ENCODE data around the gene CD320. TPM values are rescaled to one million over a fixed set of nuclear protein-coding genes. Genes with fewer than 3 reads are reported as not detected.
"Not testable (repeated sequence)": the region's sequence is repeated elsewhere in the genome, so short reads cannot be mapped to it uniquely, and the experiment has no call there.

The CD320 gene
- total and polyA plus RNA-seq, 4 donors = 19.1 to 55.6 (median 46.2) TPM

DNA sequence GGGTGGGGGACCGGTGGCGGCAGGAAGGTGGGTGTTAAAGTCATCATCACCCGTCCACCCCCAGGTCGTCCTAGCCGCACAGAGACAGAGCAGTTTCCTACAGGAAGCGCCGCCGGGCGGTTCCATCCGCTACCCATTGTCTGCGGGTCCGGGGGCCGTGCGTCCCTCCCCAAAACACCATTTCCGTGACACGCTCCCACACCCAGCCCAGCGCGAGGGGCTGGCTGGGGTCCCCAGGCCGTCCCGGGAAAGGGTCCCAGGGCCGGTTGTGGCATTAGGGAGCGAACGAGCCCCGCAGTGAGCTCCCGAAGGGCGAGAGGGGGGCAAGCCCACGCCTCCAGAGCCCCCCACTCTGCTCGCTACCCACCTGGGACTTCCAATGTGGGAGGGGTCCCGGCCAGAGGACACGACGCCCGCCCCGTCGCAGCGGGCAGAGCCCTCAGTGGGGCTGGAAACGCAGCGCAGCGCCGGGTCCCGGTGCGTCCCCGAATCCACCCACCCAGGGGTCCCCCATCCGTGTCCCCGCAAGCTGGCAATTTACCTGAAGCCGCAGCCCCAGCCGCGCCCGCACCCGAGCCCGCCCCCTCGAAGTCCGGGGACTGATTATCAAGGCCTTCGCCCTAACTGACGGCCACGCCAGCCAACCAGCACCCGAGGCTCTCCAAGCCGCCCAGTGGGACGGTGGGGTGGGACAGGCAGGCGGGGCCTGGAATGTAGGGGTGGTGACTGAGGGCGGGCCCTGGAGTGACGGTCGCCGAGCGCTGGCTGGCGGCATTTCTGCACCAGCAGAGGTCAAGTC, 34.7 kb upstream of the CD320 start, which contains the start of gene KANK3:
Gene KANK3 (minus strand): TSS at position 579 of the 799 bp plus-strand sequence. CDS start 5,434 bp downstream, outside the sequence.
- no peak within 1 kb of the TSS for H3K9ac ChIP-seq (ENCODE audit: insufficient read depth in 1 of 2, low read length in 2 of 2)
- DNase-seq = peak; percentile 88 to 94 (median 91)
- TF ChIP-seq, protein P1, sequence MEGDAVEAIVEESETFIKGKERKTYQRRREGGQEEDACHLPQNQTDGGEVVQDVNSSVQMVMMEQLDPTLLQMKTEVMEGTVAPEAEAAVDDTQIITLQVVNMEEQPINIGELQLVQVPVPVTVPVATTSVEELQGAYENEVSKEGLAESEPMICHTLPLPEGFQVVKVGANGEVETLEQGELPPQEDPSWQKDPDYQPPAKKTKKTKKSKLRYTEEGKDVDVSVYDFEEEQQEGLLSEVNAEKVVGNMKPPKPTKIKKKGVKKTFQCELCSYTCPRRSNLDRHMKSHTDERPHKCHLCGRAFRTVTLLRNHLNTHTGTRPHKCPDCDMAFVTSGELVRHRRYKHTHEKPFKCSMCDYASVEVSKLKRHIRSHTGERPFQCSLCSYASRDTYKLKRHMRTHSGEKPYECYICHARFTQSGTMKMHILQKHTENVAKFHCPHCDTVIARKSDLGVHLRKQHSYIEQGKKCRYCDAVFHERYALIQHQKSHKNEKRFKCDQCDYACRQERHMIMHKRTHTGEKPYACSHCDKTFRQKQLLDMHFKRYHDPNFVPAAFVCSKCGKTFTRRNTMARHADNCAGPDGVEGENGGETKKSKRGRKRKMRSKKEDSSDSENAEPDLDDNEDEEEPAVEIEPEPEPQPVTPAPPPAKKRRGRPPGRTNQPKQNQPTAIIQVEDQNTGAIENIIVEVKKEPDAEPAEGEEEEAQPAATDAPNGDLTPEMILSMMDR (IDR thresholded peaks at IDR 0.05; ENCODE audit: control extremely low read depth, extremely low read depth) = no peak
- peak within 1 kb of the TSS; percentile 97 to 98 for H3K27ac ChIP-seq (ENCODE audit: low read depth in 1 of 2, low read length in 1 of 2)
- peaks cover 0 to 10% (median 8%) of the 10 kb centered on the region in 3 donors for H3K27me3 ChIP-seq (ENCODE audit: control insufficient read depth in 3 of 3, insufficient read depth in 3 of 3, low read length in 2 of 3)
- peak within 1 kb of the TSS; percentile 77 for H3K4me3 ChIP-seq
- peaks cover 0 to 12% (median 2%) of the 10 kb centered on the region in 5 donors for H3K4me1 ChIP-seq (ENCODE audit: control insufficient read depth in 5 of 5, insufficient read depth in 5 of 5, low read length in 5 of 5)
- 2% methylated on average over 53 to 65 of the region's 65 CpGs for WGBS, 2 donors
- no peaks in the 10 kb centered on the region for H3K36me3 ChIP-seq (ENCODE audit: control insufficient read depth in 4 of 4, insufficient read depth in 4 of 4, low read length in 4 of 4)
- H3K9me3 ChIP-seq (ENCODE audit: control insufficient read depth in 4 of 4, insufficient read depth in 3 of 4, low read length in 3 of 4) = no peaks in the 10 kb centered on the region
- ATAC-seq (ENCODE audit: insufficient read depth, low FRiP score) = peak; percentile 94

DNA sequence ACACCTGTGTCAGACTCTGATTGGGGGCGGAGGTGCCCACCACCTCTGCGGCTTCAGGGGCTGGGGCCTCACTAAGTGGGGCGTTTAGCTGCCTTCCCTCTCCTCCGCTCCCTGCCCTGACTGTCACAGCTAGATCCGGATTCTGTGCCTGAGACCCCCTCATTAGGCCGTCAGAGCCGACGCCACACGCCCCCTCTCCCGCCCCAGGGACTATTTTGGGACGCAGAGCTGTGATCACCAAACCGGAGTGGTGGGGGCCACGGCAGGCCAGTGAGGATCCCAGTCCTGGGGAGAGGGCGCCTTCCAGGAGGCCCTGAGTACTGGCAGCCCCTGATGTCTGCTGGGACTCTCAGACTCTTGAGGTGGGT, 34.1 kb upstream of the CD320 start:
- H3K4me1 ChIP-seq (ENCODE audit: control insufficient read depth in 5 of 5, insufficient read depth in 5 of 5, low read length in 5 of 5) = peaks cover 0 to 12% (median 6%) of the 10 kb centered on the region in 5 donors
- DNase-seq = no peak
- H3K9me3 ChIP-seq (ENCODE audit: control insufficient read depth in 4 of 4, insufficient read depth in 3 of 4, low read length in 3 of 4) = no peaks in the 10 kb centered on the region
- H3K36me3 ChIP-seq (ENCODE audit: control insufficient read depth in 4 of 4, insufficient read depth in 4 of 4, low read length in 4 of 4) = no peaks in the 10 kb centered on the region
- H3K4me3 ChIP-seq = peak overlapping the region; percentile 77
- H3K27me3 ChIP-seq (ENCODE audit: control insufficient read depth in 3 of 3, insufficient read depth in 3 of 3, low read length in 2 of 3) = peaks cover 0 to 13% (median 12%) of the 10 kb centered on the region in 3 donors
- 19 to 23% methylated on average over 14 of the region's 14 CpGs for WGBS, 2 donors
- peak overlapping the region; percentile 85 to 97 for H3K27ac ChIP-seq (ENCODE audit: low read depth in 1 of 2, low read length in 1 of 2)
- TF ChIP-seq, protein P1 (IDR thresholded peaks at IDR 0.05; ENCODE audit: control extremely low read depth, extremely low read depth) = no peak
- no peak for ATAC-seq (ENCODE audit: insufficient read depth, low FRiP score)
- no peak overlapping the region for H3K9ac ChIP-seq (ENCODE audit: insufficient read depth in 1 of 2, low read length in 2 of 2)

GRCh38 chr19:8341504-8341903, 33.3 kb upstream of the CD320 start:
- H3K27ac ChIP-seq (ENCODE audit: low read depth in 1 of 2, low read length in 1 of 2) = peak overlapping the region; percentile 85 to 97
- DNase-seq; H3K4me3 ChIP-seq; ATAC-seq (ENCODE audit: insufficient read depth, low FRiP score); H3K9me3 ChIP-seq (ENCODE audit: control insufficient read depth in 4 of 4, insufficient read depth in 3 of 4, low read length in 3 of 4); H3K9ac ChIP-seq (ENCODE audit: insufficient read depth in 1 of 2, low read length in 2 of 2); H3K36me3 ChIP-seq (ENCODE audit: control insufficient read depth in 4 of 4, insufficient read depth in 4 of 4, low read length in 4 of 4): not testable (repeated sequence)
- H3K27me3 ChIP-seq (ENCODE audit: control insufficient read depth in 3 of 3, insufficient read depth in 3 of 3, low read length in 2 of 3) = peaks cover 0 to 16% (median 15%) of the 10 kb centered on the region in 3 donors
- 92 to 96% methylated on average over 4 of the region's 4 CpGs for WGBS, 2 donors
- peaks cover 0 to 12% (median 6%) of the 10 kb centered on the region in 5 donors for H3K4me1 ChIP-seq (ENCODE audit: control insufficient read depth in 5 of 5, insufficient read depth in 5 of 5, low read length in 5 of 5)

- peak; percentile 81 to 91 (median 85) for DNase-seq
- H3K9ac ChIP-seq (ENCODE audit: insufficient read depth in 1 of 2, low read length in 2 of 2) = no peak overlapping the region
- 13 to 18% methylated on average over 15 of the region's 15 CpGs for WGBS, 2 donors
- TF ChIP-seq, protein P1 (IDR thresholded peaks at IDR 0.05; ENCODE audit: control extremely low read depth, extremely low read depth) = no peak
- H3K4me3 ChIP-seq = no peak overlapping the region
- ATAC-seq (ENCODE audit: insufficient read depth, low FRiP score) = peak; percentile 25
- peaks cover 0 to 24% (median 23%) of the 10 kb centered on the region in 3 donors for H3K27me3 ChIP-seq (ENCODE audit: control insufficient read depth in 3 of 3, insufficient read depth in 3 of 3, low read length in 2 of 3)
- H3K27ac ChIP-seq (ENCODE audit: low read depth in 1 of 2, low read length in 1 of 2) = peak overlapping the region; percentile 78 to 85
- H3K4me1 ChIP-seq (ENCODE audit: control insufficient read depth in 5 of 5, insufficient read depth in 5 of 5, low read length in 5 of 5) = peaks cover 0 to 12% (median 6%) of the 10 kb centered on the region in 5 donors
- no peaks in the 10 kb centered on the region for H3K9me3 ChIP-seq (ENCODE audit: control insufficient read depth in 4 of 4, insufficient read depth in 3 of 4, low read length in 3 of 4)
- H3K36me3 ChIP-seq (ENCODE audit: control insufficient read depth in 4 of 4, insufficient read depth in 4 of 4, low read length in 4 of 4) = no peaks in the 10 kb centered on the region
Observed at GRCh38 chr19:8340341-8341096, 32.4 kb upstream of the CD320 start.
